Neural cell (in vitro differentiated cells): ENCODE measurements around the gene CEMIP. TPM values are rescaled to one million over a fixed set of nuclear protein-coding genes. Genes with fewer than 3 reads are reported as not detected.

ENCODE experiments used
- H2AFZ ChIP-seq: fragments of 200-600, 300-800 bp; sonication (generic), shearing (Covaris generic); 2 replicates; pipeline ENCODE4 v1.6.0; 2014; ENCODE audit warnings: low read depth, mild to moderate bottlenecking, antibody characterized with exemption, low read length, moderate library complexity
- H3F3A ChIP-seq: fragments of 200-600 bp; shearing (Covaris generic); 2 replicates; pipeline ENCODE4 v1.6.1; 2016; ENCODE audit warnings: mild to moderate bottlenecking, moderate library complexity, mixed read lengths, antibody characterized with exemption, low read length; ENCODE audit not compliant: insufficient read depth, poor library complexity, severe bottlenecking
- H3K27ac ChIP-seq: fragments of 200-600, 300-800 bp; sonication (generic), shearing (Covaris generic); 2 replicates; pipeline ENCODE4 v1.5.1; 2014; ENCODE audit warnings: mild to moderate bottlenecking, low read length, moderate library complexity
- H3K27me3 ChIP-seq: fragments of 300-800, 200-600 bp; sonication (generic), shearing (Covaris generic); 2 replicates; pipeline ENCODE4 v1.6.0; 2014; ENCODE audit warnings: mild to moderate bottlenecking, low read depth, low read length, moderate library complexity; ENCODE audit not compliant: insufficient read depth
- H3K36me3 ChIP-seq: fragments of 300-800, 200-600 bp; sonication (generic), shearing (Covaris generic); 2 replicates; pipeline ENCODE4 v1.5.1; 2014; ENCODE audit warnings: mild to moderate bottlenecking, antibody characterized with exemption, low read length, moderate library complexity; ENCODE audit not compliant: insufficient read depth
- H3K4me2 ChIP-seq: fragments of 300-800, 200-600 bp; sonication (generic), shearing (Covaris generic); 2 replicates; pipeline ENCODE4 v1.6.0; 2014; ENCODE audit warnings: mild to moderate bottlenecking, low read length
- H3K4me3 ChIP-seq: fragments of 300-800, 200-600 bp; sonication (generic), shearing (Covaris generic); 2 replicates; pipeline ENCODE4 v1.5.1; 2014; ENCODE audit warnings: mild to moderate bottlenecking, low read length, moderate library complexity
- H3K79me2 ChIP-seq: fragments of 200-600 bp; shearing (Covaris generic); replicated peaks from 2 replicates; pipeline ENCODE4 v1.6.0; 2014; ENCODE audit warnings: mild to moderate bottlenecking, low read length, moderate library complexity; ENCODE audit not compliant: insufficient read depth
- H3K9ac ChIP-seq: fragments of 300-800, 200-600 bp; sonication (generic), shearing (Covaris generic); 2 replicates; pipeline ENCODE4 v1.6.1; 2016; ENCODE audit warnings: mild to moderate bottlenecking, low read length, mixed read lengths
- H3K9me2 ChIP-seq: fragments of 200-600 bp; shearing (Covaris generic); 2 replicates; pipeline ENCODE4 v1.6.1; 2016; ENCODE audit warnings: mild to moderate bottlenecking, low read length, mixed read lengths; ENCODE audit not compliant: insufficient read depth
- H3K9me3 ChIP-seq: fragments of 200-600, 300-800 bp; sonication (generic), shearing (Covaris generic); 2 replicates; pipeline ENCODE4 v1.6.1; 2016; ENCODE audit warnings: mild to moderate bottlenecking, mixed run types, low read length, moderate library complexity, mixed read lengths
- H4K20me1 ChIP-seq: fragments of 200-600 bp; shearing (Covaris generic); 2 replicates; pipeline ENCODE4 v1.6.1; 2016; ENCODE audit warnings: mild to moderate bottlenecking, mixed run types; ENCODE audit not compliant: insufficient read depth
- EP300 ChIP-seq: fragments of 450-650 bp; conservative IDR thresholded peaks from 2 replicates; pipeline ENCODE4 v1.6.1; 2014; ENCODE audit warnings: antibody characterized with exemption, mild to moderate bottlenecking, moderate library complexity; ENCODE audit not compliant: poor library complexity, severe bottlenecking
- EZH2 ChIP-seq: fragments of 200-600, 300-800 bp; shearing (Covaris generic), sonication (generic); IDR thresholded peaks from 2 replicates; pipeline ENCODE4 v1.6.1; 2014; ENCODE audit warnings: antibody characterized with exemption, low read length, borderline replicate concordance, mild to moderate bottlenecking; ENCODE audit not compliant: insufficient read depth, poor library complexity, severe bottlenecking
- MXI1 ChIP-seq: fragments of 450-650 bp; conservative IDR thresholded peaks from 2 replicates; pipeline ENCODE4 v1.6.1; 2014; ENCODE audit warnings: antibody characterized with exemption, mild to moderate bottlenecking; ENCODE audit not compliant: poor library complexity, severe bottlenecking
- POLR2AphosphoS5 ChIP-seq: IDR thresholded peaks from 2 replicates; pipeline ENCODE4 v1.6.1; 2012
- RAD21 ChIP-seq: fragments of 450-650 bp; conservative IDR thresholded peaks from 2 replicates; pipeline ENCODE4 v1.6.1; 2014; ENCODE audit warnings: antibody characterized with exemption, mild to moderate bottlenecking, moderate library complexity
- SMC3 ChIP-seq: fragments of 450-650 bp; conservative IDR thresholded peaks from 2 replicates; pipeline ENCODE4 v1.6.1; 2014; ENCODE audit warnings: antibody characterized with exemption, mild to moderate bottlenecking, moderate library complexity; ENCODE audit not compliant: poor library complexity
- TAF1 ChIP-seq: IDR thresholded peaks from 2 replicates; pipeline ENCODE4 v1.6.1; 2012; ENCODE audit warnings: low read depth
- polyA plus RNA-seq: library from polyadenylated mRNA; depleted of rRNA; stranded (reverse); fragments of >200 nt; gene quantifications from 2 replicates; pipeline ENCODE4 v1.2.3, GENCODE V29; 2014
- TF ChIP-seq, protein P1 (sequence below): IDR thresholded peaks from 2 replicates; pipeline ENCODE4 v1.6.1; 2012; ENCODE audit warnings: borderline replicate concordance
- TF ChIP-seq, protein P2 (sequence below): fragments of 450-650 bp; IDR thresholded peaks from 2 replicates; pipeline ENCODE4 v1.5.1; 2014; ENCODE audit warnings: antibody characterized with exemption, mild to moderate bottlenecking, moderate library complexity; ENCODE audit not compliant: poor library complexity, severe bottlenecking

The CEMIP gene
- polyA plus RNA-seq, 1 donor from 2014 or later, result 0.04 TPM

DNA sequence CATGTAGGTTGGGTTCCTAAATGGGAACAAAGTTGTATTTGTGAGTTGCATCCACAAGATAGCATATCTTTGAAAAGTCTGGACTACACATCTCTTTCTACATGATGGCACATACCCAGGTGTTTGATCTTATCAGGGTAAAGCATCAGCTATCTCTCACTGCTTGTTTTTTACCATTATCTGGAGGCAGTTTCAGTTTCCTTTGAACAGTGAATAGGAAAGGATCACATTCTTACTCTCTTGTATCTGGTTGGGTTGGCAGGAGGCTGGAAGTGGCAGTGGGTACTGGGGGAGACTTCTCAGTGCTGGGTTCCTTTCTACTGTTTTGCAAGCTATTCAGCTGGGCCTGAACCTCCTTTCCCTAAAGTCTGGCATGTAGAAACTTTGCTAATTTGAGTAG is 4.1 kb downstream of the CEMIP start:
- no peaks in the 10 kb centered on the region for H3K9me2 ChIP-seq
- TF ChIP-seq MXI1 (no peak), RAD21 (no peak), TAF1 (no peak), SMC3 (no peak), POLR2AphosphoS5 (no peak)
- TF ChIP-seq, protein P1, sequence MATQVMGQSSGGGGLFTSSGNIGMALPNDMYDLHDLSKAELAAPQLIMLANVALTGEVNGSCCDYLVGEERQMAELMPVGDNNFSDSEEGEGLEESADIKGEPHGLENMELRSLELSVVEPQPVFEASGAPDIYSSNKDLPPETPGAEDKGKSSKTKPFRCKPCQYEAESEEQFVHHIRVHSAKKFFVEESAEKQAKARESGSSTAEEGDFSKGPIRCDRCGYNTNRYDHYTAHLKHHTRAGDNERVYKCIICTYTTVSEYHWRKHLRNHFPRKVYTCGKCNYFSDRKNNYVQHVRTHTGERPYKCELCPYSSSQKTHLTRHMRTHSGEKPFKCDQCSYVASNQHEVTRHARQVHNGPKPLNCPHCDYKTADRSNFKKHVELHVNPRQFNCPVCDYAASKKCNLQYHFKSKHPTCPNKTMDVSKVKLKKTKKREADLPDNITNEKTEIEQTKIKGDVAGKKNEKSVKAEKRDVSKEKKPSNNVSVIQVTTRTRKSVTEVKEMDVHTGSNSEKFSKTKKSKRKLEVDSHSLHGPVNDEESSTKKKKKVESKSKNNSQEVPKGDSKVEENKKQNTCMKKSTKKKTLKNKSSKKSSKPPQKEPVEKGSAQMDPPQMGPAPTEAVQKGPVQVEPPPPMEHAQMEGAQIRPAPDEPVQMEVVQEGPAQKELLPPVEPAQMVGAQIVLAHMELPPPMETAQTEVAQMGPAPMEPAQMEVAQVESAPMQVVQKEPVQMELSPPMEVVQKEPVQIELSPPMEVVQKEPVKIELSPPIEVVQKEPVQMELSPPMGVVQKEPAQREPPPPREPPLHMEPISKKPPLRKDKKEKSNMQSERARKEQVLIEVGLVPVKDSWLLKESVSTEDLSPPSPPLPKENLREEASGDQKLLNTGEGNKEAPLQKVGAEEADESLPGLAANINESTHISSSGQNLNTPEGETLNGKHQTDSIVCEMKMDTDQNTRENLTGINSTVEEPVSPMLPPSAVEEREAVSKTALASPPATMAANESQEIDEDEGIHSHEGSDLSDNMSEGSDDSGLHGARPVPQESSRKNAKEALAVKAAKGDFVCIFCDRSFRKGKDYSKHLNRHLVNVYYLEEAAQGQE, result no peak
- TF ChIP-seq, protein P2, sequence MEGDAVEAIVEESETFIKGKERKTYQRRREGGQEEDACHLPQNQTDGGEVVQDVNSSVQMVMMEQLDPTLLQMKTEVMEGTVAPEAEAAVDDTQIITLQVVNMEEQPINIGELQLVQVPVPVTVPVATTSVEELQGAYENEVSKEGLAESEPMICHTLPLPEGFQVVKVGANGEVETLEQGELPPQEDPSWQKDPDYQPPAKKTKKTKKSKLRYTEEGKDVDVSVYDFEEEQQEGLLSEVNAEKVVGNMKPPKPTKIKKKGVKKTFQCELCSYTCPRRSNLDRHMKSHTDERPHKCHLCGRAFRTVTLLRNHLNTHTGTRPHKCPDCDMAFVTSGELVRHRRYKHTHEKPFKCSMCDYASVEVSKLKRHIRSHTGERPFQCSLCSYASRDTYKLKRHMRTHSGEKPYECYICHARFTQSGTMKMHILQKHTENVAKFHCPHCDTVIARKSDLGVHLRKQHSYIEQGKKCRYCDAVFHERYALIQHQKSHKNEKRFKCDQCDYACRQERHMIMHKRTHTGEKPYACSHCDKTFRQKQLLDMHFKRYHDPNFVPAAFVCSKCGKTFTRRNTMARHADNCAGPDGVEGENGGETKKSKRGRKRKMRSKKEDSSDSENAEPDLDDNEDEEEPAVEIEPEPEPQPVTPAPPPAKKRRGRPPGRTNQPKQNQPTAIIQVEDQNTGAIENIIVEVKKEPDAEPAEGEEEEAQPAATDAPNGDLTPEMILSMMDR, result no peak
- no peak overlapping the region for H2AFZ ChIP-seq
- H4K20me1 ChIP-seq, result no peaks in the 10 kb centered on the region
- H3K36me3 ChIP-seq, result no peaks in the 10 kb centered on the region
- peaks cover 52% of the 10 kb centered on the region for H3K27me3 ChIP-seq
- H3K4me2 ChIP-seq, result no peak overlapping the region
- H3K9me3 ChIP-seq, result no peaks in the 10 kb centered on the region
- H3K4me3 ChIP-seq, result no peak overlapping the region
- H3F3A ChIP-seq, result no peaks in the 10 kb centered on the region
- no peak overlapping the region for H3K9ac ChIP-seq
- H3K79me2 ChIP-seq, result no peaks in the 10 kb centered on the region
- H3K27ac ChIP-seq, result no peak overlapping the region

DNA sequence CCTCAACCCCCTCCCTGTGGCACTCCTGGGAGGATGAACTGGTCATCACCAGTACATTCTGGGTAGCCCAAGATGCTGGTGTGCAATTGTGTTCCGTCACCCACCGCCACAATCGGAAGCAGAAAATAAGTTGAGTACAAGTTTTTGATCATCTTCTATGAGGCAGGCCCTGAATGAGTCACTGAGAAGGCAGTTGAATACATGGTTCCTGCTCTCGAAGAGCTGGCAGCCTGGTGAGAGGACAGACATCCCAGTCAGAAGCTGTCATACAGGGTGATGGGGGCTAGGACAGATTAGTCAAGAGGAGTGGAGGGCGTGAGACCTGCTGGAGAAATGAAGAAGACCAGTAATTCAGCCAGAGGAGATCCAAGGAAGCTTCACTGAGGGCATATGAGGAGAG is 6.2 kb downstream of the CEMIP start:
- no peak overlapping the region for H3K9ac ChIP-seq
- no peaks in the 10 kb centered on the region for H3K9me2 ChIP-seq
- H3F3A ChIP-seq, result no peaks in the 10 kb centered on the region
- no peaks in the 10 kb centered on the region for H3K36me3 ChIP-seq
- H3K4me3 ChIP-seq, result no peak overlapping the region
- H4K20me1 ChIP-seq, result no peaks in the 10 kb centered on the region
- no peaks in the 10 kb centered on the region for H3K9me3 ChIP-seq
- no peak overlapping the region for H3K27ac ChIP-seq
- no peak overlapping the region for H3K4me2 ChIP-seq
- H3K27me3 ChIP-seq, result peaks cover 31% of the 10 kb centered on the region
- H3K79me2 ChIP-seq, result no peaks in the 10 kb centered on the region
- no peak for TF ChIP-seq TAF1
- no peak overlapping the region for H2AFZ ChIP-seq

DNA sequence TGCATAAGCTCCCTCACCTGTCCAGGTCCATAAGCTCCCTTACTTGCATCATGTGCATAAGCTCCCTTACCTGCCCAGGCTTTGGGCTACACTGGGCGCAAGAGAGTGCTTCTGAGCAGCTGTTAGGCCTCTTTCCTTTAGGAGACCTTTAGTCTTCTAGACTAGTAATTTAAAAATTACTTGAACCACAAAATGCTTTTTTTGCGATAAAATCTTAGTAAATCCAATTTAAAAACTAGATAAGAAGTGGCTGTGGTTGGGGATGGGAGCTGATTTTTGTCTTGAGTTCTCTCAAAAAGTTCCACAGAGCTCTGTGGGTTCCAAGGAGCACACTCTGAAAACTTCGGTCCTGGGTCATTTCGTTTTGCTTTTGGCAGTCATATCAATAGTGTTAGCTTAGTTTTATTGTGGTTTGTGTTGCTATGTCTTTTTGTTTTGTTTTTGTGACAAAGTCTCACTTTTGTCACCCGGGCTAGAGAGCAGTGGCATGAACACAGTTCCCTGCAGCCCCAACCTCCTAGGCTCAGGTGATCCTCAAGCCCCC is 6.7 kb downstream of the CEMIP start:
- Histone ChIP-seq H3K9ac (no peak overlapping the region), H2AFZ (no peak overlapping the region), H3K4me2 (no peak overlapping the region), H3K9me2 (no peaks in the 10 kb centered on the region), H3K27ac (no peak overlapping the region), H3K27me3 (peaks cover 25% of the 10 kb centered on the region), H3K79me2 (no peaks in the 10 kb centered on the region), H3K4me3 (no peak overlapping the region), H4K20me1 (no peaks in the 10 kb centered on the region), H3F3A (no peaks in the 10 kb centered on the region), H3K9me3 (no peaks in the 10 kb centered on the region), H3K36me3 (no peaks in the 10 kb centered on the region)
- no peak for TF ChIP-seq EP300
- no peak for TF ChIP-seq SMC3
- no peak for TF ChIP-seq TAF1
- no peak for TF ChIP-seq EZH2
- TF ChIP-seq POLR2AphosphoS5, result no peak
- no peak for TF ChIP-seq MXI1
- no peak for TF ChIP-seq RAD21
- TF ChIP-seq, protein P1, result no peak
- TF ChIP-seq, protein P2, result no peak
